Activated T-cell treated with anti-CD3 and anti-CD28 coated beads, Interleukin-2, amount 50 U/mL, for 72 hours (primary cell): ENCODE results near the gene ERP44. TPM values are rescaled to one million over a fixed set of nuclear protein-coding genes. Genes with fewer than 3 reads are reported as not detected.

Experiments used
- total RNA-seq, 2 donors: library from RNA; stranded (reverse); gene quantifications; one replicate each; pipeline ENCODE4 v1.2.3, GENCODE V29; 2022

Gene ERP44
- total RNA-seq, 2 donors from 2014 or later, result 11.5 to 13.2 TPM

Other genes starting within 250 kb of the ERP44 start
- gene STX17, start 192.3 kb downstream of the ERP44 start, total RNA-seq, result 10 to 100 TPM; 32.1 to 35.3 TPM
- gene INVS, start 243 bp upstream of the ERP44 start, total RNA-seq, result 10 to 100 TPM; 12.2 to 15.5 TPM